Heart right ventricle (tissue), 16 donors: ENCODE measurements around the gene B3GNT9. TPM values are rescaled to one million over a fixed set of nuclear protein-coding genes. Genes with fewer than 3 reads are reported as not detected.

Source experiments
- ATAC-seq, 8 donors: fragments of 200-7000 bp; cut with Tn5 transposase; one replicate each; pipeline ENCODE4 v1.9.1; 2020; ENCODE audit warnings: mild to moderate bottlenecking in 8 of 8, moderate library complexity in 8 of 8, moderate number of reproducible peaks in 1 of 8
- DNase-seq, 2 donors: peaks; one replicate each; pipeline ENCODE4 v3.0.0-alpha.2; 2020
- H3K27ac ChIP-seq, 10 donors: fragments of 200-600 bp; sonication (generic) in 2 of 10; one replicate each; pipeline versions ENCODE4 v1.5.0 to v1.8.0; 2020 to 2022; ENCODE audit warnings: mild to moderate bottlenecking in 3 of 10
- H3K27me3 ChIP-seq, 7 donors: fragments of 200-600 bp; one replicate each; pipeline ENCODE4 v1.8.0; 2021 to 2022; ENCODE audit warnings: mild to moderate bottlenecking in 2 of 7
- H3K36me3 ChIP-seq, 9 donors: fragments of 200-600 bp; sonication (generic) in 1 of 9; one replicate each; pipeline versions ENCODE4 v1.5.0 to v1.8.0; 2020 to 2022; ENCODE audit warnings: mild to moderate bottlenecking in 2 of 9
- H3K4me1 ChIP-seq, 9 donors: fragments of 200-600 bp; sonication (generic) in 1 of 9; one replicate each; pipeline versions ENCODE4 v1.5.0 to v1.8.0; 2020 to 2022; ENCODE audit warnings: mild to moderate bottlenecking in 4 of 9
- H3K4me3 ChIP-seq, 10 donors: fragments of 200-600 bp; sonication (generic) in 2 of 10; one replicate each; pipeline versions ENCODE4 v1.5.0 to v1.8.0; 2020 to 2022; ENCODE audit warnings: mild to moderate bottlenecking in 7 of 10, moderate library complexity in 2 of 10
- H3K9me3 ChIP-seq, 11 donors: fragments of 200-600 bp in 10 of 11; sonication (generic) in 2 of 11; one replicate each; pipeline versions ENCODE4 v1.5.0 to v1.8.0; 2013 to 2022; ENCODE audit warnings: mild to moderate bottlenecking in 2 of 11, control low read depth in 1 of 11, moderate library complexity in 1 of 11
- WGBS, 2 donors: extraction: QIAGEN DNeasy Blood & Tissue Kit; methylation state at CpG; one replicate each; pipeline ENCODE4 v1.1.7; 2013; ENCODE audit warnings: inconsistent platforms in 1 of 2; 5-methylcytosine and 5-hydroxymethylcytosine counted together
- intact Hi-C, 10 donors: fragments of 100-400 bp; cut with DNase I; formaldehyde crosslinking; loops; one replicate each; pipeline versions ENCODE4 v1.11.1 to v1.14.2; 2022
- polyA plus RNA-seq, 2 donors: library from polyadenylated mRNA; stranded (reverse); fragments of 200-250 nt; gene quantifications; one replicate each; pipeline ENCODE4 v1.2.3, GENCODE V29; 2013
- total RNA-seq, 10 donors: library from RNA; stranded (reverse); fragmentation: NEBNext Ultra II Directional in 3 of 10; extraction: Animal tissue kit (Norgen Biotek cat#: 25700) in 3 of 10; gene quantifications; one replicate each; pipeline versions ENCODE4 v1.2.1 to v1.2.4, GENCODE V29; 2021 to 2023
- TF ChIP-seq, protein P1 (sequence below), 9 donors: fragments of 200-600 bp; sonication (generic) in 2 of 9; IDR thresholded peaks; one replicate each; pipeline versions ENCODE4 v1.5.0 to v1.8.0; 2021 to 2022; ENCODE audit warnings: antibody characterized with exemption in 9 of 9, mild to moderate bottlenecking in 5 of 9, moderate library complexity in 1 of 9
- donor health status: Arrhythmogenic right ventricular cardiomyopathy.
- donor health status: ischemic (EF 13 %, LVEDD 7.1; RV severe dilation, severe dysfunction).
- donor health status: healthy with polysubstance abuse.
- donor health status: DM: no; HTN: yes; CAD: no.
- donor health status: DM: no; HTN: no; CAD: no.
- donor health status: ischemic (EF 25% LVEDD 6.9; RV normal size, moderate dysfunction).
- donor health status: ischemic (EF 25% LVEDD 5.7; RV mildly dilated, moderate dysfunction).
- donor health status: healthy.
- donor health status: DM: yes; HTN: yes; CAD: no.
- donor health status: Ischemic cardiomyopathy.
- donor health status: ischemic (EF 35%, LVEDD 5.7; RV mildly dilated, moderate dysfunction).
- donor health status: nonischemic (EF 11% LVEDD 7.7; RV severe dilation, severe dysfunction).
- donor health status: DM: yes; HTN: yes; CAD: no.
- donor health status: PGD.
- donor health status: ischemic (EF 29% LVEDD 5.4; RV normal size, mild dysfunction).
- donor health status: nonischemic (EF 23%, LVEDD 6.1; RV moderate dilation, normal function).

Gene B3GNT9
- total and polyA plus RNA-seq, 12 donors, result 5.4 to 19.1 (median 9.6) TPM

- intact Hi-C loops, result no loop called here
Observed at GRCh38 chr16:67170168-67170948, 19.6 kb upstream of the B3GNT9 start, which contains the start of gene NOL3. Gene NOL3, plus strand, starts transcription at chr16:67170538.

DNA sequence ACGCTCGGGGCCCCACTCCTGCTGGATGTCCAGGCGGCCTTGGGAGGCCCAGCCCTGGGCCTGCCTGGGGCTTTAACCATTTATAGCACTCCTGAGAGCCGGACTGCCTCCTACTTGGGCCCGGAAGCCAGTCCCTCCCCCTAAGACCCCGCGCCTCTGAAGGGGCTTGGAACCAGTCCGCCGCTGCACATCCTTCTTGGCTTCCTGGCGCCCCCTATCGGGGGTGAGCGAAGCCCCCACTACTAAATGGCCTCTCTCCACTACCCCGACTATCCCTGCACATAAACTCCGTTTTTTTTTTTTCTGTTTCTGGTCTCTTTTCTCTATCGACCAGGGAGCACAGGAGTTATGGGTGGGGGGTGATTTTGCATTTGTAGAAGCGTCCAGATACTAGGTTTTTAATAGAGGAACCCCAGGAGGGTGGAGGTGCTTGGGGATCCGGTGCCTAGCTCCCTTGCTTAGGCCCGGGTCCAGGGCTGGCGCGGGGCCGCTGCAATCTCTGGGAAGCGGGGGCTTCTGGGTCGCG is 18.9 kb upstream of the B3GNT9 start:
- peak in 1 of 2 donors; percentile 57 for DNase-seq

More at GRCh38 chr16:67170168-67170948, 19.6 kb upstream of the B3GNT9 start, which contains the start of gene NOL3:
- H3K9me3 ChIP-seq, result no peaks in the 10 kb centered on the region
- ATAC-seq, result peak; percentile 65 to 81 (median 75)
- H3K4me3 ChIP-seq, result peak within 1 kb of the TSS; percentile 30 to 60 (median 54)
- H3K4me1 ChIP-seq, result peaks cover 12 to 68% (median 40%) of the 10 kb centered on the region in 9 donors
- peak; percentile 86 to 89 for DNase-seq
- peaks cover 0 to 73% (median 6%) of the 10 kb centered on the region in 7 donors for H3K27me3 ChIP-seq
- H3K36me3 ChIP-seq, result peaks cover 0 to 5% (median 0%) of the 10 kb centered on the region in 9 donors
- H3K27ac ChIP-seq, result peak within 1 kb of the TSS; percentile 69 to 98 (median 94)
- 1% methylated on average over 44 to 50 of the region's 50 CpGs for WGBS, 2 donors
- TF ChIP-seq, protein P1, sequence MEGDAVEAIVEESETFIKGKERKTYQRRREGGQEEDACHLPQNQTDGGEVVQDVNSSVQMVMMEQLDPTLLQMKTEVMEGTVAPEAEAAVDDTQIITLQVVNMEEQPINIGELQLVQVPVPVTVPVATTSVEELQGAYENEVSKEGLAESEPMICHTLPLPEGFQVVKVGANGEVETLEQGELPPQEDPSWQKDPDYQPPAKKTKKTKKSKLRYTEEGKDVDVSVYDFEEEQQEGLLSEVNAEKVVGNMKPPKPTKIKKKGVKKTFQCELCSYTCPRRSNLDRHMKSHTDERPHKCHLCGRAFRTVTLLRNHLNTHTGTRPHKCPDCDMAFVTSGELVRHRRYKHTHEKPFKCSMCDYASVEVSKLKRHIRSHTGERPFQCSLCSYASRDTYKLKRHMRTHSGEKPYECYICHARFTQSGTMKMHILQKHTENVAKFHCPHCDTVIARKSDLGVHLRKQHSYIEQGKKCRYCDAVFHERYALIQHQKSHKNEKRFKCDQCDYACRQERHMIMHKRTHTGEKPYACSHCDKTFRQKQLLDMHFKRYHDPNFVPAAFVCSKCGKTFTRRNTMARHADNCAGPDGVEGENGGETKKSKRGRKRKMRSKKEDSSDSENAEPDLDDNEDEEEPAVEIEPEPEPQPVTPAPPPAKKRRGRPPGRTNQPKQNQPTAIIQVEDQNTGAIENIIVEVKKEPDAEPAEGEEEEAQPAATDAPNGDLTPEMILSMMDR (IDR thresholded peaks at IDR 0.05), result no peak

DNA sequence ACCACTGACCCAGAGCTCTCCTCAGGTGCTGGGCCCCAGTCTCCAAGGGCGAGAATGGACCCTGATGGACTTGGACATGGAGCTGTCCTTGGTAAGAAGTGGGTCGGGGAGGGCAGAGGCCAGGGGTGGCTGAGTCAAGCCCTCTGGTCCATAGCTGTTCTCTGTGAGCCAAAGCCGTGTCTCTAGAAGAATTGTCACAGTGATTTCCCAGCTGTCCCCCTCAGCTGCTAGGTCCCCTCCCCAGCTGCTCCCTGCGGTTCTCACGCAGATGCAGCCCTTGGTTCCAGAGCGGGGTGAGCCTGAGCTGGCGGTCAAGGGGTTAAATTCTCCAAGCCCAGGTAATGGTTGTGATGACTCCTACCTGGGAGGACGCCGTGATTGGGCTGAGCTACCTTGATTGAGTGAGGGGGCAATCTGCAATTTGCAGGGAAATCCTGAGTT is 18.2 kb upstream of the B3GNT9 start:
- ATAC-seq (no peak), DNase-seq (no peak)
- Histone ChIP-seq H3K27ac (peak overlapping the region in 8 of 10 donors; percentile 89 to 98 (median 94)), H3K36me3 (no peaks in the 10 kb centered on the region), H3K4me3 (no peak overlapping the region), H3K9me3 (no peaks in the 10 kb centered on the region), H3K4me1 (peaks cover 22 to 69% (median 41%) of the 10 kb centered on the region in 9 donors), H3K27me3 (peaks cover 0 to 72% (median 13%) of the 10 kb centered on the region in 7 donors)
- TF ChIP-seq, protein P1 (IDR thresholded peaks at IDR 0.05), result no peak
- intact Hi-C loops, result no loop called here
- WGBS, 2 donors, result 60 to 61% methylated on average over 9 of the region's 9 CpGs

More for the DNA sequence above, 18.9 kb upstream of the B3GNT9 start:
- intact Hi-C loops, result no loop called here
- peak in 3 of 8 donors; percentile 13 to 36 (median 21) for ATAC-seq
- H3K4me1 ChIP-seq, result peaks cover 18 to 69% (median 40%) of the 10 kb centered on the region in 9 donors
- no peaks in the 10 kb centered on the region for H3K9me3 ChIP-seq
- no peaks in the 10 kb centered on the region for H3K36me3 ChIP-seq
- peak overlapping the region; percentile 30 to 60 (median 54) for H3K4me3 ChIP-seq
- 6 to 7% methylated on average over 24 of the region's 24 CpGs for WGBS, 2 donors
- H3K27me3 ChIP-seq, result peaks cover 0 to 73% (median 10%) of the 10 kb centered on the region in 7 donors
- H3K27ac ChIP-seq, result peak overlapping the region; percentile 69 to 98 (median 94)
- TF ChIP-seq, protein P1 (IDR thresholded peaks at IDR 0.05), result peak; percentile 18 to 72 (median 64)

GRCh38 chr16:67167588-67167987 is 16.8 kb upstream of the B3GNT9 start:
- intact Hi-C loops, result no loop called here
- TF ChIP-seq, protein P1 (IDR thresholded peaks at IDR 0.05), result no peak
- no peak for ATAC-seq
- H3K4me3 ChIP-seq, result no peak overlapping the region
- no peaks in the 10 kb centered on the region for H3K36me3 ChIP-seq
- H3K4me1 ChIP-seq, result peaks cover 29 to 69% (median 47%) of the 10 kb centered on the region in 9 donors
- no peak overlapping the region for H3K27ac ChIP-seq
- WGBS, 2 donors, result 88 to 92% methylated on average over 7 of the region's 7 CpGs
- DNase-seq, result no peak
- no peaks in the 10 kb centered on the region for H3K9me3 ChIP-seq
- peaks cover 0 to 82% (median 21%) of the 10 kb centered on the region in 7 donors for H3K27me3 ChIP-seq
